OCI-LY3 (cell line): ENCODE results near the gene GRID1.
"Not testable (repeated sequence)": the region's sequence is repeated elsewhere in the genome, so short reads cannot be mapped to it uniquely, and the experiment has no call there.

Source experiments
- H2AFZ ChIP-seq: fragments of 200-600, 300-600 bp; shearing (Covaris generic); 2 replicates; pipeline ENCODE4 v1.6.0; 2014; ENCODE audit warnings: antibody characterized with exemption, low read depth, low read length
- H3K27ac ChIP-seq: fragments of 200-600, 300-600 bp; sonication (generic); 2 replicates; pipeline ENCODE4 v1.5.1; 2014; ENCODE audit warnings: mild to moderate bottlenecking, low read length, moderate library complexity, mixed read lengths
- H3K27me3 ChIP-seq: fragments of 200-600, 300-600 bp; sonication (generic); 2 replicates; pipeline ENCODE4 v1.6.1; 2014; ENCODE audit warnings: low read depth, low read length, mixed read lengths
- H3K36me3 ChIP-seq: fragments of 200-600, 300-600 bp; sonication (generic); replicated peaks from 2 replicates; pipeline ENCODE3; 2014; ENCODE audit warnings: low read depth, low read length, mixed read lengths
- H3K4me1 ChIP-seq: fragments of 300-600, 200-600 bp; sonication (generic); 2 replicates; pipeline ENCODE4 v1.6.1; 2014; ENCODE audit warnings: low read length, mixed read lengths
- H3K4me2 ChIP-seq: fragments of 200-600, 300-600 bp; sonication (generic); 2 replicates; pipeline ENCODE4 v1.6.1; 2014; ENCODE audit warnings: low read length, mixed read lengths
- H3K4me3 ChIP-seq: fragments of 300-600, 200-600 bp; sonication (generic); 2 replicates; pipeline ENCODE4 v1.5.1; 2014; ENCODE audit warnings: antibody characterized with exemption, mild to moderate bottlenecking, low read length, moderate library complexity
- H3K79me2 ChIP-seq: fragments of 300-600, 200-600 bp; shearing (Covaris generic); 2 replicates; pipeline ENCODE4 v1.6.1; 2014; ENCODE audit warnings: mild to moderate bottlenecking, low read length, mixed read lengths
- H3K9ac ChIP-seq: fragments of 300-600, 200-600 bp; shearing (Covaris generic); 2 replicates; pipeline ENCODE4 v1.6.0; 2014; ENCODE audit warnings: mild to moderate bottlenecking, low read length, moderate library complexity
- H3K9me3 ChIP-seq: fragments of 200-600, 300-600 bp; shearing (Covaris generic); 2 replicates; pipeline ENCODE4 v1.6.1; 2014; ENCODE audit warnings: low read length, mixed read lengths; ENCODE audit not compliant: insufficient read depth
- H4K20me1 ChIP-seq: fragments of 200-600, 300-600 bp; sonication (generic); 2 replicates; pipeline ENCODE4 v1.6.1; 2016; ENCODE audit warnings: low read length, mixed read lengths; ENCODE audit not compliant: insufficient read depth
- EZH2phosphoT487 ChIP-seq: fragments of 200-600 bp; shearing (Covaris generic); IDR thresholded peaks from 2 replicates; pipeline ENCODE4 v1.6.1; 2018; ENCODE audit warnings: antibody characterized with exemption, mixed run types, low read depth
- TF ChIP-seq, protein P1 (sequence below): fragments of 200-600, 300-600 bp; sonication (generic); IDR thresholded peaks from 2 replicates; pipeline ENCODE4 v1.5.1; 2014; ENCODE audit warnings: antibody characterized with exemption, low read length, low read depth

GRID1 gene

DNA sequence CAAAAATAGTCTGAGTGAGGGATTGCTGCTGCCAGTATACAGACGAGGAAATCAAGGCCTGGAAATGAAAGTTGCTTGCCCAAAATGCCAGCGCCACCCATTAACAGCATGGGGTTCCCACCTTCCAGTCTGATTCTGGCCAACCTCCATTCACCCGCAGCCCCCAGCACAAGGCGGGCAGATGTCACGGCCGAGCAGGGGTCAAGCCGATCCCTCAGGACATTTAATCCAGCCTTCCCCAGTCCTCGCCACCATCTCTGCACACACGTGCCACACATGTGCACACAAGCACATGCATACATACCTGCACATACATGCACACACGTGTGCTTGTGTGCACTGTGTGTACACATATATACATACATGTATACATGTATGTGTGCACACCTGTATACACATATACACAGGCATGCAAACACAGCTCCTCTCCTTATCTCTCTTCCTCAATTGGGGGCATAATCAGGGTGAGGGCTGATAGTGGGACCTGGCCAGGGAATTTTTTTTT is 122.9 kb downstream of the GRID1 start:
- TF ChIP-seq EZH2phosphoT487, result no peak
- TF ChIP-seq, protein P1, sequence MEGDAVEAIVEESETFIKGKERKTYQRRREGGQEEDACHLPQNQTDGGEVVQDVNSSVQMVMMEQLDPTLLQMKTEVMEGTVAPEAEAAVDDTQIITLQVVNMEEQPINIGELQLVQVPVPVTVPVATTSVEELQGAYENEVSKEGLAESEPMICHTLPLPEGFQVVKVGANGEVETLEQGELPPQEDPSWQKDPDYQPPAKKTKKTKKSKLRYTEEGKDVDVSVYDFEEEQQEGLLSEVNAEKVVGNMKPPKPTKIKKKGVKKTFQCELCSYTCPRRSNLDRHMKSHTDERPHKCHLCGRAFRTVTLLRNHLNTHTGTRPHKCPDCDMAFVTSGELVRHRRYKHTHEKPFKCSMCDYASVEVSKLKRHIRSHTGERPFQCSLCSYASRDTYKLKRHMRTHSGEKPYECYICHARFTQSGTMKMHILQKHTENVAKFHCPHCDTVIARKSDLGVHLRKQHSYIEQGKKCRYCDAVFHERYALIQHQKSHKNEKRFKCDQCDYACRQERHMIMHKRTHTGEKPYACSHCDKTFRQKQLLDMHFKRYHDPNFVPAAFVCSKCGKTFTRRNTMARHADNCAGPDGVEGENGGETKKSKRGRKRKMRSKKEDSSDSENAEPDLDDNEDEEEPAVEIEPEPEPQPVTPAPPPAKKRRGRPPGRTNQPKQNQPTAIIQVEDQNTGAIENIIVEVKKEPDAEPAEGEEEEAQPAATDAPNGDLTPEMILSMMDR, result no peak
- no peak overlapping the region for H3K27ac ChIP-seq

DNA sequence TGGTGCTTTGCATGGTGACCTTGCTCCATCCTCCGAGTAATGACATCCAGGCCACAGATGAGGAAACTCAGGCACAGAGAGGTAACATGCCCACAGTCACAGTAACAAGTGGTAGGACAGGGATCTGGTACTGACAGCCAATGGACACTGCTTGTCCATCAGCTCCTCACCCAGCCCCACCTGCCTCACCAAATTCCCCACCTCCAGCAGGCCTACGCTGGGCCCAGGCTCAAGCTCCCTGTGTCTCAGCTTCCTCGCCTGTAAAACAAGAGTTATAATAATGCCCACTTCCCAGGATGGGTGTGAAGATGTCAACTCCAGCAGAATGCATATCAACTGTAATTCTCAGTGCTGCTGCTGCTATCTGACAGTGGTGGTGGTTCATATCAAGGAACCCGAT is 123.8 kb downstream of the GRID1 start:
- Histone ChIP-seq H3K4me2 (no peak overlapping the region), H3K79me2 (no peaks in the 10 kb centered on the region)

More for the DNA sequence above, 122.9 kb downstream of the GRID1 start:
- no peak overlapping the region for H3K9ac ChIP-seq
- H2AFZ ChIP-seq, result no peak overlapping the region
- H3K9me3 ChIP-seq, result no peaks in the 10 kb centered on the region
- no peaks in the 10 kb centered on the region for H3K36me3 ChIP-seq
- no peaks in the 10 kb centered on the region for H3K4me1 ChIP-seq
- no peak overlapping the region for H3K4me3 ChIP-seq
- no peaks in the 10 kb centered on the region for H3K27me3 ChIP-seq
- no peaks in the 10 kb centered on the region for H3K79me2 ChIP-seq
- H4K20me1 ChIP-seq, result no peaks in the 10 kb centered on the region
- no peak overlapping the region for H3K4me2 ChIP-seq

DNA sequence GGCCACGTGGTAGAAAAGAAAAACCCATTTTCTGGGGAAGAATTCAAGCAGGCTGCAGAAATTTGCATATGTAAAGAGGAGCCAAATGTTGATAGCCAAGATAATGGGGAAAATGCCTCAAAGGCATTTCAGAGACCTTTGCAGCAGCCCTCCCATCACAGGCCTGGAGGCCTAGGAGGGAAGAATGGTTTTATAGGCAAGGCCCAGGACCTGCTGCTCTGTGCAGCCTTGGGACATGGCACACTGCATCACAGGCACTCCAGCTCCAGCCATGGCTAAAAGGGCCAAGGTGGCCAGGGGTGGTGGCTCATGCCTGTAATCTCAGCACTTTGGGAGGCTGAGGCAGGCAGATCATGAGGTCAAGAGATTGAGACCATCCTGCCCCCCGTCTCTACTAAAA is 128.5 kb downstream of the GRID1 start:
- H3K36me3 ChIP-seq, H3K27me3 ChIP-seq, H3K4me2 ChIP-seq, H4K20me1 ChIP-seq, H3K27ac ChIP-seq, H3K4me3 ChIP-seq, H2AFZ ChIP-seq, H3K4me1 ChIP-seq, H3K9me3 ChIP-seq, H3K9ac ChIP-seq, H3K79me2 ChIP-seq: not testable (repeated sequence)

More for the DNA sequence above, 123.8 kb downstream of the GRID1 start:
- Histone ChIP-seq H3K36me3 (no peaks in the 10 kb centered on the region), H3K9ac (no peak overlapping the region), H3K27ac (no peak overlapping the region), H2AFZ (no peak overlapping the region), H4K20me1 (no peaks in the 10 kb centered on the region), H3K4me3 (no peak overlapping the region), H3K27me3 (no peaks in the 10 kb centered on the region), H3K9me3 (no peaks in the 10 kb centered on the region), H3K4me1 (no peaks in the 10 kb centered on the region)
- TF ChIP-seq, protein P1, result no peak
- TF ChIP-seq EZH2phosphoT487, result no peak

DNA sequence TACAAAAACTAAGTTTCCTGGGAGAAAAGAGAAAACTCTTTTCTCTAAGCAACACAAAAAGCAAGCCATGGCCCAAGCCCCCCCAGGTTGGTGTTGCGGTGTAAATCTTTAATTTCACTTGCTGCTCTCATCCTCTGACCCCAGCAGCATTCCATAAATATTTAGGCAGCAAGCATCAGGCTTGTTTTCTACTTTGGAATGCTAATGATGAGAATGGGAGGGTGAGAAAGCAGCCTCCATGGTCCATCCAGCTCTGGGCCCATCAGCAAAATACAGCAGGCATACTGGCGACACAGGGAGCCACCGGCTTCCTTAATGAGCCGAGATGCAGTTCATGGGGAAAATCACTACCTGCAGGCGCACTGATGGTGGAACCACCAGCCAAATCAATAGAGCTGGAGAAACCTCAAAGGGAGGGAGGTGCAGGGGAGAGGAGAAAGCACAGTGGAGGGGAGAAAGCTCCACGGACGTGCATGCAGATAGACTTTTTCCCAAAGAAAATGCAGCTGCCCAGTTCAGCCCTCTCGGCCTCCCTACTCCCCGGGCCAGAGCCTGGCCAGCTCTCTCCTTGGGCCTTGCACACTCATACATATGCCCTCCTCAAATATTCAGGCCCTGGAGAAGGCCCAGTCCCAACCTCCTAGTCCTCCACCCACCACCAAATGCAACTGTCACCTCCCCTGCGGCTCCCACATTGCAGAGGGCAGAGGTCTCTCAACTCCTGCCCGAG is 131.9 kb downstream of the GRID1 start:
- H3K9me3 ChIP-seq, result no peaks in the 10 kb centered on the region
- no peaks in the 10 kb centered on the region for H3K4me1 ChIP-seq
- no peak overlapping the region for H3K9ac ChIP-seq
- no peak overlapping the region for H3K27ac ChIP-seq
- no peak overlapping the region for H2AFZ ChIP-seq
- no peak overlapping the region for H3K4me3 ChIP-seq
- TF ChIP-seq, protein P1, result no peak
- no peak for TF ChIP-seq EZH2phosphoT487
- no peaks in the 10 kb centered on the region for H3K27me3 ChIP-seq
- no peaks in the 10 kb centered on the region for H3K79me2 ChIP-seq
- no peaks in the 10 kb centered on the region for H4K20me1 ChIP-seq
- no peak overlapping the region for H3K4me2 ChIP-seq
- no peaks in the 10 kb centered on the region for H3K36me3 ChIP-seq
